ENCODE measurements around the gene TCP11.

Gene TCP11

DNA sequence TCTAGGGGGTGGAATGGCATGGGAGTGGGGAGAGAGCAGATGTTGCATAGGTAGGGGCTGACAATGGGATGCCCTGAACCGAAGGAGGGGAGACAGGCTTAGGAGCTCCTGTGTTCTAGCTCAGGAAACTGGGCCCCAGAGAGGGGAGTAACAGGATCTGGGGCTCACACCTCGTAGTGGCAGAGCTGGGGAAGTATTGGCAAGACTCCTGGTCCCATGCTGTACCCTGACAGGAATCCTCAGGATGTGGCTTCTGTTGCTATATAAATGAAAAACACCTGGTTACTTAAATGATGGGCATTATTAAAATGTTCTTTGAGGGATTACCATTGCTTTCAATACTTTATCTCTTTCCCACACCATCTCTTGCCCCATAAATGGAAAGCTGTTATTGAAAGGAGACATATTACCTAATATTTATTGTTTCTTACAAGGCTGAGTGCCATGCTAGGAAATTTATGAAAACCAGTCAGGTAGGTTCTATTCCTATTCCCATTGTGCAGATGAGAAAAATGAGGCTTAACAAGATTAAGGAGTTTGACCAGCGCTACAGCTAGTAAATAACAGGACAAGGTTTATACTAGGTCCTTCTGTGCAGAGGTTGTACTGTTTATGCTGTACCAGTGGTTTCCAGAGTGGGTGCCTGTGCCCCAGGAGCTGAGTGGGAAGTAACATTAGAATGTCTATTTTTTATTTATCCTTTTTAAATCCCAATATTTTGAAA lies 35.3 kb upstream of the TCP11 start:
- no peak for TF ChIP-seq EZH2phosphoT487 (IDR thresholded peaks at IDR 0.05; ENCODE audit: borderline replicate concordance, low read length)
- TF ChIP-seq, protein P1, sequence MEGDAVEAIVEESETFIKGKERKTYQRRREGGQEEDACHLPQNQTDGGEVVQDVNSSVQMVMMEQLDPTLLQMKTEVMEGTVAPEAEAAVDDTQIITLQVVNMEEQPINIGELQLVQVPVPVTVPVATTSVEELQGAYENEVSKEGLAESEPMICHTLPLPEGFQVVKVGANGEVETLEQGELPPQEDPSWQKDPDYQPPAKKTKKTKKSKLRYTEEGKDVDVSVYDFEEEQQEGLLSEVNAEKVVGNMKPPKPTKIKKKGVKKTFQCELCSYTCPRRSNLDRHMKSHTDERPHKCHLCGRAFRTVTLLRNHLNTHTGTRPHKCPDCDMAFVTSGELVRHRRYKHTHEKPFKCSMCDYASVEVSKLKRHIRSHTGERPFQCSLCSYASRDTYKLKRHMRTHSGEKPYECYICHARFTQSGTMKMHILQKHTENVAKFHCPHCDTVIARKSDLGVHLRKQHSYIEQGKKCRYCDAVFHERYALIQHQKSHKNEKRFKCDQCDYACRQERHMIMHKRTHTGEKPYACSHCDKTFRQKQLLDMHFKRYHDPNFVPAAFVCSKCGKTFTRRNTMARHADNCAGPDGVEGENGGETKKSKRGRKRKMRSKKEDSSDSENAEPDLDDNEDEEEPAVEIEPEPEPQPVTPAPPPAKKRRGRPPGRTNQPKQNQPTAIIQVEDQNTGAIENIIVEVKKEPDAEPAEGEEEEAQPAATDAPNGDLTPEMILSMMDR (IDR thresholded peaks at IDR 0.05; ENCODE audit: low read depth, low read length, poor library complexity, severe bottlenecking), result no peak
- H3K27me3 ChIP-seq (ENCODE audit: control insufficient read depth, low read length), result peaks cover 11% of the 10 kb centered on the region
- no peak overlapping the region for H3K4me3 ChIP-seq (ENCODE audit: low read length)
- no peaks in the 10 kb centered on the region for H3K9me2 ChIP-seq (replicated peaks; ENCODE audit: control insufficient read depth, low read length)
- no peaks in the 10 kb centered on the region for H3F3A ChIP-seq (ENCODE audit: control insufficient read depth, insufficient read depth)
- H3K27ac ChIP-seq (ENCODE audit: low read depth, low read length), result no peak overlapping the region
- no peaks in the 10 kb centered on the region for H3K4me1 ChIP-seq (ENCODE audit: control insufficient read depth, low read length)
- no peaks in the 10 kb centered on the region for H3K79me2 ChIP-seq (ENCODE audit: control insufficient read depth, low read length)
- H3K36me3 ChIP-seq (ENCODE audit: control insufficient read depth, low read length), result no peaks in the 10 kb centered on the region
- no peaks in the 10 kb centered on the region for H3K9me3 ChIP-seq (ENCODE audit: control insufficient read depth, insufficient read depth, low read length)
- no peaks in the 10 kb centered on the region for H4K20me1 ChIP-seq (ENCODE audit: control insufficient read depth, insufficient read depth, low read depth, low read length)
- H3K4me2 ChIP-seq (ENCODE audit: low read length), result no peak overlapping the region

DNA sequence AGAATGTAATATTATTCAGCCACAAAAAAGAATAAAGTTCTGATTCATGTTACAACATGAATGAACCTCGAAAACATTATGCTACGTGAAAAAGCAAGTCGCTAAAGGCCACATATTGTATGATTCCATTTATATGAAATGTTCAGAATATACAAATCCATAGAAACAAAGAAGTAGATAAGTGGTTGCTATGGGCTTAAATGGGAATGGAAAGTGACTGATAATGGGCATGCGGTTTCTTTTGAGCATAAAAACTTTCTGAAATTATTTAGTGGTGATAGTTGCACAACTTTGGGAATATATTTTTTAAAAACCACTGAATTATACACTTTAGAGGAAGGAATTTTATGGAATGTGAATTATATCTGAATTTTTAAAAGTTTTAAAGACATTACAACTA lies 33.4 kb upstream of the TCP11 start:
- Histone ChIP-seq H4K20me1 (ENCODE audit: control insufficient read depth, insufficient read depth, low read depth, low read length) (no peaks in the 10 kb centered on the region), H3F3A (ENCODE audit: control insufficient read depth, insufficient read depth) (no peaks in the 10 kb centered on the region), H3K4me1 (ENCODE audit: control insufficient read depth, low read length) (no peaks in the 10 kb centered on the region), H3K27ac (ENCODE audit: low read depth, low read length) (no peak overlapping the region), H3K9me3 (ENCODE audit: control insufficient read depth, insufficient read depth, low read length) (peaks cover 2% of the 10 kb centered on the region; the same call in 1 of the 2 replicates), H3K4me2 (ENCODE audit: low read length) (no peak overlapping the region), H3K27me3 (ENCODE audit: control insufficient read depth, low read length) (peaks cover 11% of the 10 kb centered on the region), H3K79me2 (ENCODE audit: control insufficient read depth, low read length) (no peaks in the 10 kb centered on the region), H3K9me2 (replicated peaks; ENCODE audit: control insufficient read depth, low read length) (no peaks in the 10 kb centered on the region), H3K4me3 (ENCODE audit: low read length) (no peak overlapping the region), H3K36me3 (ENCODE audit: control insufficient read depth, low read length) (no peaks in the 10 kb centered on the region)
- TF ChIP-seq, protein P1 (IDR thresholded peaks at IDR 0.05; ENCODE audit: low read depth, low read length, poor library complexity, severe bottlenecking), result no peak
- TF ChIP-seq EZH2phosphoT487 (IDR thresholded peaks at IDR 0.05; ENCODE audit: borderline replicate concordance, low read length), result no peak

DNA sequence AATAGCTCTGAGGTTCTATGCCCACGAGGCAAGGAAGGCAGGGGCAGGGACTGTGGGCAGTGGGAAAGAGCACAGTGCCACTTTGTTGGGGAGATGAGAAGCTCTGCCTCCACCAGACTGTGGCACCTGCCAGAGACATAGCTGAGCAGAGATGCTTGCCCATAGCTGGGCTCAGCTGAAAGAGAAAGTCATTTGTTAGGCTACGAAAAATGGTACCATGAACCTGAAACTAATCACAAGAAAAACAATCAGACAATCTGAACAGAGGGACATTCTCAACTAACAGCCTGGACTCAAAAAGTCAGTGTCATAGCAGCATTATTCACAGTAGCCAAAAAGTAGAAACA lies 32.9 kb upstream of the TCP11 start:
- H3K9me2 ChIP-seq (replicated peaks; ENCODE audit: control insufficient read depth, low read length), result no peaks in the 10 kb centered on the region
- TF ChIP-seq, protein P1 (IDR thresholded peaks at IDR 0.05; ENCODE audit: low read depth, low read length, poor library complexity, severe bottlenecking), result no peak
- no peak for TF ChIP-seq EZH2phosphoT487 (IDR thresholded peaks at IDR 0.05; ENCODE audit: borderline replicate concordance, low read length)
- no peaks in the 10 kb centered on the region for H4K20me1 ChIP-seq (ENCODE audit: control insufficient read depth, insufficient read depth, low read depth, low read length)
- no peak overlapping the region for H3K27ac ChIP-seq (ENCODE audit: low read depth, low read length)
- H3K4me1 ChIP-seq (ENCODE audit: control insufficient read depth, low read length), result no peaks in the 10 kb centered on the region
- peaks cover 5% of the 10 kb centered on the region; the same call in 1 of the 2 replicates for H3K9me3 ChIP-seq (ENCODE audit: control insufficient read depth, insufficient read depth, low read length)
- H3K79me2 ChIP-seq (ENCODE audit: control insufficient read depth, low read length), result no peaks in the 10 kb centered on the region
- H3K4me2 ChIP-seq (ENCODE audit: low read length), result no peak overlapping the region
- H3K4me3 ChIP-seq (ENCODE audit: low read length), result no peak overlapping the region
- H3F3A ChIP-seq (ENCODE audit: control insufficient read depth, insufficient read depth), result no peaks in the 10 kb centered on the region
- peaks cover 11% of the 10 kb centered on the region for H3K27me3 ChIP-seq (ENCODE audit: control insufficient read depth, low read length)
- no peaks in the 10 kb centered on the region for H3K36me3 ChIP-seq (ENCODE audit: control insufficient read depth, low read length)

All from DOHH2 (cell line).